GM12878 (cell line): ENCODE data around the gene DNTTIP2. TPM values are rescaled to one million over a fixed set of nuclear protein-coding genes. Genes with fewer than 3 reads are reported as not detected.

Experiments
- ATAC-seq: fragments of 200-7000 bp; cut with Tn5 transposase; 3 replicates; pipeline ENCODE4 v1.9.1; 2020; ENCODE audit warnings: mild to moderate bottlenecking, moderate library complexity
- BruUV-seq: library from RNA; stranded (reverse); fragments of 400-500 nt; replicated peaks from 2 replicates; lab custom pipeline; 2021; lab: Mats Ljungman, UMichigan
- CTCF ChIA-PET: fragments of 300-600 bp; sonication (Branson Sonifier 250); formaldehyde crosslinking; extraction: SDS; loops from one replicate; lab custom pipeline; 2021; ENCODE audit warnings: inconsistent platforms; lab: Yijun Ruan, JAX
- POLR2A ChIA-PET: fragments of 350-600 bp; formaldehyde crosslinking; extraction: SDS; loops from one replicate; lab custom pipeline; 2021; ENCODE audit warnings: inconsistent platforms; lab: Charles Lee
- RAD21 ChIA-PET: fragments of 300-600 bp; sonication (Branson Sonifier 250); formaldehyde crosslinking; loops from one replicate; lab custom pipeline; 2023; ENCODE audit warnings: antibody characterized with exemption; ENCODE audit not compliant: unreplicated experiment; lab: Charles Lee
- SMC1A ChIA-PET: fragments of 300-600 bp; sonication (Branson Sonifier 250); formaldehyde crosslinking; loops from one replicate; lab custom pipeline; 2023; ENCODE audit not compliant: unreplicated experiment, uncharacterized antibody; lab: Charles Lee
- DNase-seq: peaks from one replicate; pipeline ENCODE4 v3.0.0-alpha.2; 2011; ENCODE audit warnings: low read depth, low spot score
- FAIRE-seq: peaks from 3 replicates; lab custom pipeline; 2011; peaks lifted over from hg19 to GRCh38; lab: Jason Lieb, UNC
- H2AFZ ChIP-seq: 2 replicates; pipeline ENCODE4 v1.6.0; 2011; ENCODE audit warnings: low read depth, low read length, control low read depth; ENCODE audit not compliant: control insufficient read depth
- H3K27ac ChIP-seq: 2 replicates; pipeline ENCODE4 v1.5.1; 2011; ENCODE audit warnings: control low read depth; ENCODE audit not compliant: control insufficient read depth, insufficient read depth
- H3K27me3 ChIP-seq, 2 experiments: replicated peaks in 1 of 2; 2 replicates each; pipeline versions ENCODE4 v1.6.0 to v1.6.1; 2011; ENCODE audit warnings: low read length in 1 of 2; ENCODE audit not compliant: control insufficient read depth in 2 of 2, insufficient read depth in 2 of 2
- H3K36me3 ChIP-seq, 2 experiments: 2 replicates each; pipeline ENCODE4 v1.5.1; 2011; ENCODE audit warnings: low read length in 1 of 2; ENCODE audit not compliant: control insufficient read depth in 2 of 2, insufficient read depth in 2 of 2
- H3K4me1 ChIP-seq: 2 replicates; pipeline ENCODE4 v1.6.1; 2011; ENCODE audit warnings: mild to moderate bottlenecking, low read length, moderate library complexity, mixed read lengths; ENCODE audit not compliant: control insufficient read depth, insufficient read depth
- H3K4me2 ChIP-seq: 2 replicates; pipeline ENCODE4 v1.6.0; 2011; ENCODE audit warnings: control low read depth; ENCODE audit not compliant: control insufficient read depth, insufficient read depth
- H3K4me3 ChIP-seq: fragments of 200-600 bp; sonication (generic); 2 replicates; pipeline ENCODE4 v1.5.1; 2016
- H3K79me2 ChIP-seq: 2 replicates; pipeline ENCODE4 v1.6.0; 2011; ENCODE audit warnings: low read length; ENCODE audit not compliant: control insufficient read depth, insufficient read depth
- H3K9ac ChIP-seq: 2 replicates; pipeline ENCODE4 v1.8.0; 2011; ENCODE audit warnings: low read length, control low read depth, mixed read lengths; ENCODE audit not compliant: control insufficient read depth, insufficient read depth
- H3K9me3 ChIP-seq: replicated peaks from 3 replicates; pipeline ENCODE4 v1.5.1; 2011; ENCODE audit warnings: mild to moderate bottlenecking, low read length; ENCODE audit not compliant: control insufficient read depth, insufficient read depth
- H4K20me1 ChIP-seq: 2 replicates; pipeline ENCODE4 v1.6.0; 2011; ENCODE audit not compliant: control insufficient read depth, insufficient read depth
- BCL11A ChIP-seq: IDR thresholded peaks from 2 replicates; pipeline ENCODE4 v1.6.1; 2011; ENCODE audit warnings: low read depth, low read length
- CEBPZ ChIP-seq: fragments of 150-350 bp; IDR thresholded peaks from 2 replicates; pipeline ENCODE4 v1.6.1; 2016; ENCODE audit warnings: low read depth, low read length
- CREM ChIP-seq: IDR thresholded peaks from 2 replicates; pipeline ENCODE4 v1.6.1; 2014; ENCODE audit warnings: antibody characterized with exemption, low read depth
- EED ChIP-seq: sonication (generic); IDR thresholded peaks from 2 replicates; pipeline ENCODE4 v1.6.1; 2016; ENCODE audit warnings: antibody characterized with exemption, low read depth
- EGR1 ChIP-seq, 2 experiments: IDR thresholded peaks; 1 replicate in 1 of 2; 2 replicates in 1 of 2; pipeline ENCODE4 v1.6.1; 2011 to 2012; ENCODE audit warnings: low read depth in 2 of 2, low read length in 2 of 2, borderline replicate concordance in 1 of 2, mild to moderate bottlenecking in 1 of 2, moderate library complexity in 1 of 2
- HCFC1 ChIP-seq: fragments of 150-350 bp; IDR thresholded peaks from 2 replicates; pipeline ENCODE4 v1.6.1; 2014; ENCODE audit warnings: low read length
- IKZF1 ChIP-seq: fragments of 450-650 bp; conservative IDR thresholded peaks from 2 replicates; pipeline ENCODE4 v1.6.1; 2017; ENCODE audit warnings: antibody characterized with exemption, mild to moderate bottlenecking
- IKZF2 ChIP-seq, 2 experiments: fragments of 450-650 bp; IDR thresholded peaks; 2 replicates each; pipeline ENCODE4 v1.6.1; 2017; ENCODE audit warnings: mild to moderate bottlenecking in 2 of 2, moderate library complexity in 2 of 2
- KAT2A ChIP-seq: conservative IDR thresholded peaks from 2 replicates; pipeline ENCODE4 v1.6.1; 2011; ENCODE audit warnings: low read depth, low read length; ENCODE audit not compliant: control insufficient read depth
- LARP7 ChIP-seq: fragments of 450-650 bp; IDR thresholded peaks from 2 replicates; pipeline ENCODE4 v1.6.1; 2017; ENCODE audit warnings: mild to moderate bottlenecking
- NFIC ChIP-seq: IDR thresholded peaks from 2 replicates; pipeline ENCODE4 v1.6.1; 2012; ENCODE audit warnings: low read depth, mild to moderate bottlenecking, inconsistent platforms, low read length, moderate library complexity
- POLR2A ChIP-seq: IDR thresholded peaks from 2 replicates; pipeline ENCODE4 v1.6.1; 2011; ENCODE audit warnings: low read depth, mild to moderate bottlenecking, low read length
- POLR2AphosphoS5 ChIP-seq: IDR thresholded peaks from 2 replicates; pipeline ENCODE4 v1.6.1; 2011; ENCODE audit warnings: mild to moderate bottlenecking, low read length, inconsistent platforms
- RB1 ChIP-seq: fragments of 450-650 bp; formaldehyde crosslinking; IDR thresholded peaks from 2 replicates; pipeline ENCODE4 v1.6.1; 2017; ENCODE audit warnings: mild to moderate bottlenecking, borderline replicate concordance
- SMAD1 ChIP-seq: fragments of 450-650 bp; IDR thresholded peaks from 2 replicates; pipeline ENCODE4 v1.6.1; 2018; ENCODE audit warnings: mild to moderate bottlenecking, low read depth; ENCODE audit not compliant: partially characterized antibody
- SRF ChIP-seq, 2 experiments: IDR thresholded peaks; 2 replicates each; pipeline ENCODE4 v1.6.1; 2011; ENCODE audit warnings: low read depth in 2 of 2, low read length in 2 of 2, mild to moderate bottlenecking in 1 of 2, moderate library complexity in 1 of 2
- STAT1 ChIP-seq: fragments of 450-650 bp; conservative IDR thresholded peaks from 2 replicates; pipeline ENCODE4 v1.6.1; 2014; ENCODE audit warnings: antibody characterized with exemption, mild to moderate bottlenecking
- TCF7 ChIP-seq: IDR thresholded peaks from 2 replicates; pipeline ENCODE4 v1.6.1; 2014; ENCODE audit warnings: antibody characterized with exemption, borderline replicate concordance
- YY1 ChIP-seq: IDR thresholded peaks from 2 replicates; pipeline ENCODE4 v1.6.1; 2011; ENCODE audit warnings: low read depth, mild to moderate bottlenecking, low read length
- WGBS: methylation state at CpG from one replicate; pipeline ENCODE4 v1.1.6; 2016; ENCODE audit warnings: low lambda C conversion rate; ENCODE audit not compliant: insufficient replicate concordance, insufficient coverage; ENCODE audit errors: missing lambda C conversion rate; 5-methylcytosine and 5-hydroxymethylcytosine counted together
- in situ Hi-C: fragments of 300-500 bp; cut with MboI; formaldehyde crosslinking; loops from 9 replicates; pipeline ENCODE4 v1.14.3; 2018; ENCODE audit warnings: mixed read lengths
- intact Hi-C: fragments of 100-400 bp; cut with micrococcal nuclease; formaldehyde crosslinking; loops from one replicate; pipeline ENCODE4 v1.14.2; 2022; ENCODE audit not compliant: unreplicated experiment
- polyA plus RNA-seq, 11 experiments: library from polyadenylated mRNA; depleted of rRNA in 4 of 11; unstranded in 6 of 11; stranded (reverse) in 5 of 11; fragments of >200 nt; fragmentation: Nextera tagmentation in 4 of 11; fragmentation: Illumina TruSeq in 1 of 11; extraction: Ambion mirVana in 4 of 11; extraction: Trizol in 1 of 11; gene quantifications; 1 replicate in 1 of 11; 2 replicates in 10 of 11; pipeline versions ENCODE4 v1.2.1 to v1.2.3, GENCODE V29; 2011 to 2016; ENCODE audit warnings: inconsistent platforms in 2 of 11, missing spikeins in 2 of 11, low read depth in 1 of 11
- total RNA-seq, 4 experiments: library from RNA; depleted of rRNA in 3 of 4; stranded (reverse); fragments of >200 nt in 3 of 4; fragmentation: Illumina TruSeq in 1 of 4; extraction: Trizol in 1 of 4; gene quantifications; 2 replicates each; pipeline versions ENCODE4 v1.2.1 to v1.2.3, GENCODE V29; 2013 to 2021
- TF ChIP-seq, protein P1 (sequence below): fragments of 450-650 bp; IDR thresholded peaks from 2 replicates; pipeline ENCODE4 v1.6.1; 2017; ENCODE audit warnings: mild to moderate bottlenecking, low read depth, inconsistent platforms; ENCODE audit not compliant: poor library complexity, severe bottlenecking

DNTTIP2 gene
- total and polyA plus RNA-seq, 10 of the 15 experiments (the other 5 are each of a cell fraction or from before 2014, with no cell fraction given) = 34.3 to 99.2 (median 74.9) TPM

GRCh38 chr1:93847811-93848288 lies 31.2 kb downstream of the DNTTIP2 start:
- ATAC-seq (peak; percentile 40), FAIRE-seq (no peak), DNase-seq (no peak)
- Histone ChIP-seq H3K27ac (no peak overlapping the region), H3K79me2 (no peaks in the 10 kb centered on the region), H3K36me3 (no peaks in the 10 kb centered on the region), H3K9me3 (no peaks in the 10 kb centered on the region; the same call in 1 of the 3 replicates), H2AFZ (peak overlapping the region; percentile 72), H3K4me3 (peak overlapping the region; percentile 84), H4K20me1 (no peaks in the 10 kb centered on the region), H3K4me1 (peaks cover 6% of the 10 kb centered on the region), H3K4me2 (peak overlapping the region; percentile 73), H3K27me3 (no peaks in the 10 kb centered on the region), H3K9ac (peak overlapping the region; percentile 45; the same call in 1 of the 2 replicates)
- CTCF ChIA-PET = interaction anchor here (0.7 to 5.0 kb wide), 4 partner anchors 33 to 219 kb away, joined by 3 to 28 read pairs (median 4); no protein-coding TSS in a partner anchor
- POLR2A ChIA-PET = interaction anchor here (0.6 kb wide), 1 partner anchor 38 kb away, joined by 3 read pairs; no protein-coding TSS in a partner anchor
- intact Hi-C loops (loop anchor here (2.0 to 5.0 kb wide), 4 partner anchors 31 to 669 kb away; partner anchors contain the start of genes DNTTIP2, DR1 and GCLM), in situ Hi-C loops (loop anchor here (10.0 to 25.0 kb wide), 2 partner anchors 411 to 543 kb away; partner anchors contain the start of gene FNBP1L)
- RAD21 ChIA-PET = interaction anchor here (0.7 to 2.7 kb wide), 3 partner anchors 218 to 896 kb away, joined by 3 to 10 read pairs (median 3); no protein-coding TSS in a partner anchor
- WGBS = under 1% methylated on average over 27 of the region's 36 CpGs
- SMC1A ChIA-PET = interaction anchor here (0.6 to 4.7 kb wide), 3 partner anchors 34 to 402 kb away, joined by 3 to 26 read pairs (median 3); no protein-coding TSS in a partner anchor
- no TSS peak for BruUV-seq
- TF ChIP-seq LARP7 (no peak; the same call in 1 of the 2 replicates), SRF (IDR thresholded peaks at IDR 0.05; ENCODE audit: low read depth in 2 of 2, low read length in 2 of 2) (no peak), POLR2AphosphoS5 (no peak), STAT1 (no peak), POLR2A (no peak), IKZF2 (IDR thresholded peaks at IDR 0.05) (peak; percentile 16 to 31; a peak in 3 of 4 replicates), RB1 (0 out of 2 replicates have a peak, but pooled peaks have one; percentile 13), KAT2A (no peak), EGR1 (IDR thresholded peaks at IDR 0.05; ENCODE audit: borderline replicate concordance in 1 of 2, low read depth in 2 of 2, low read length in 2 of 2) (peak in 1 of 2 experiments; percentile 72; a peak in 2 of 3 replicates), YY1 (peak; percentile 66), IKZF1 (peak; percentile 35), TCF7 (no peak), NFIC (0 out of 2 replicates have a peak, but pooled peaks have one; percentile 23), CEBPZ (no peak), CREM (0 out of 2 replicates have a peak, but pooled peaks have one; percentile 17), SMAD1 (no peak), EED (peak; percentile 51; the same call in 1 of the 2 replicates), HCFC1 (no peak), BCL11A (peak; percentile 14; the same call in 1 of the 2 replicates)
- TF ChIP-seq, protein P1, sequence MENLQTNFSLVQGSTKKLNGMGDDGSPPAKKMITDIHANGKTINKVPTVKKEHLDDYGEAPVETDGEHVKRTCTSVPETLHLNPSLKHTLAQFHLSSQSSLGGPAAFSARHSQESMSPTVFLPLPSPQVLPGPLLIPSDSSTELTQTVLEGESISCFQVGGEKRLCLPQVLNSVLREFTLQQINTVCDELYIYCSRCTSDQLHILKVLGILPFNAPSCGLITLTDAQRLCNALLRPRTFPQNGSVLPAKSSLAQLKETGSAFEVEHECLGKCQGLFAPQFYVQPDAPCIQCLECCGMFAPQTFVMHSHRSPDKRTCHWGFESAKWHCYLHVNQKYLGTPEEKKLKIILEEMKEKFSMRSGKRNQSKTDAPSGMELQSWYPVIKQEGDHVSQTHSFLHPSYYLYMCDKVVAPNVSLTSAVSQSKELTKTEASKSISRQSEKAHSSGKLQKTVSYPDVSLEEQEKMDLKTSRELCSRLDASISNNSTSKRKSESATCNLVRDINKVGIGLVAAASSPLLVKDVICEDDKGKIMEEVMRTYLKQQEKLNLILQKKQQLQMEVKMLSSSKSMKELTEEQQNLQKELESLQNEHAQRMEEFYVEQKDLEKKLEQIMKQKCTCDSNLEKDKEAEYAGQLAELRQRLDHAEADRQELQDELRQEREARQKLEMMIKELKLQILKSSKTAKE = peak; percentile 13
